Nephron (organoid): ENCODE measurements around the gene KAZN.

Experiments
- H3K27ac Mint-ChIP-seq, 3 experiments: 2 replicates each; pipeline ENCODE4 v1.8.0; 2020; ENCODE audit warnings: mixed read lengths in 3 of 3, mild to moderate bottlenecking in 2 of 3, moderate library complexity in 1 of 3
- H3K27me3 Mint-ChIP-seq: 2 replicates; pipeline ENCODE4 v1.8.0; 2021; ENCODE audit warnings: low read depth, mild to moderate bottlenecking, moderate library complexity, mixed read lengths
- H3K36me3 Mint-ChIP-seq: 2 replicates; pipeline ENCODE4 v1.8.0; 2020; ENCODE audit warnings: low read depth, mixed read lengths
- H3K4me1 Mint-ChIP-seq: 2 replicates; pipeline ENCODE4 v1.8.0; 2020; ENCODE audit warnings: mixed read lengths
- H3K4me3 Mint-ChIP-seq, 3 experiments: 2 replicates each; pipeline ENCODE4 v1.8.0; 2020; ENCODE audit warnings: mild to moderate bottlenecking in 3 of 3, mixed read lengths in 3 of 3, moderate library complexity in 2 of 3
- H3K9me3 Mint-ChIP-seq: 2 replicates; pipeline ENCODE4 v1.8.0; 2020; ENCODE audit warnings: mixed read lengths
- CTCF ChIP-seq, 3 experiments: fragments of 200-600 bp; sonication (generic); IDR thresholded peaks; one replicate each; pipeline ENCODE4 v1.5.0; 2021; ENCODE audit warnings: antibody characterized with exemption in 3 of 3; ENCODE audit not compliant: unreplicated experiment in 3 of 3

KAZN gene

GRCh38 chr1:14873677-14874076 lies 275.2 kb downstream of the KAZN start:
- H3K9me3 Mint-ChIP-seq: no peaks in the 10 kb centered on the region
- no peak for TF ChIP-seq CTCF (IDR thresholded peaks at IDR 0.05; ENCODE audit: unreplicated experiment in 3 of 3)

GRCh38 chr1:14875524-14876509 lies 277.3 kb downstream of the KAZN start:
- Mint-ChIP-seq H3K27ac (no peak overlapping the region), H3K4me1 (no peaks in the 10 kb centered on the region), H3K4me3 (no peak overlapping the region), H3K27me3 (peaks cover 12% of the 10 kb centered on the region), H3K9me3 (no peaks in the 10 kb centered on the region), H3K36me3 (peaks cover 8% of the 10 kb centered on the region)
- TF ChIP-seq CTCF (IDR thresholded peaks at IDR 0.05; ENCODE audit: unreplicated experiment in 3 of 3): no peak

More at GRCh38 chr1:14873677-14874076, 275.2 kb downstream of the KAZN start:
- Mint-ChIP-seq H3K27ac (no peak overlapping the region), H3K27me3 (peaks cover 8% of the 10 kb centered on the region), H3K36me3 (peaks cover 5% of the 10 kb centered on the region), H3K4me1 (peaks cover 5% of the 10 kb centered on the region), H3K4me3 (no peak overlapping the region)

- peaks cover 2% of the 10 kb centered on the region for H3K9me3 Mint-ChIP-seq
- TF ChIP-seq CTCF (IDR thresholded peaks at IDR 0.05; ENCODE audit: unreplicated experiment in 3 of 3): no peak
- H3K36me3 Mint-ChIP-seq: peaks cover 8% of the 10 kb centered on the region
- no peaks in the 10 kb centered on the region for H3K4me1 Mint-ChIP-seq
- no peak overlapping the region for H3K4me3 Mint-ChIP-seq
- H3K27ac Mint-ChIP-seq: no peak overlapping the region
- H3K27me3 Mint-ChIP-seq: peaks cover 7% of the 10 kb centered on the region
Measured at GRCh38 chr1:14876747-14877146, 278.3 kb downstream of the KAZN start.

GRCh38 chr1:14877224-14877623 lies 278.7 kb downstream of the KAZN start:
- TF ChIP-seq CTCF (IDR thresholded peaks at IDR 0.05; ENCODE audit: unreplicated experiment in 3 of 3): no peak
- Mint-ChIP-seq H3K4me3 (no peak overlapping the region), H3K9me3 (peaks cover 3% of the 10 kb centered on the region), H3K27me3 (peaks cover 5% of the 10 kb centered on the region), H3K36me3 (peaks cover 8% of the 10 kb centered on the region), H3K4me1 (no peaks in the 10 kb centered on the region), H3K27ac (no peak overlapping the region)

GRCh38 chr1:14878124-14878523 lies 279.6 kb downstream of the KAZN start:
- H3K36me3 Mint-ChIP-seq: peaks cover 8% of the 10 kb centered on the region
- H3K27me3 Mint-ChIP-seq: peaks cover 5% of the 10 kb centered on the region
- H3K27ac Mint-ChIP-seq: no peak overlapping the region
- H3K4me1 Mint-ChIP-seq: no peaks in the 10 kb centered on the region
- no peak for TF ChIP-seq CTCF (IDR thresholded peaks at IDR 0.05; ENCODE audit: unreplicated experiment in 3 of 3)
- no peak overlapping the region for H3K4me3 Mint-ChIP-seq
- peaks cover 3% of the 10 kb centered on the region for H3K9me3 Mint-ChIP-seq
